ENCODE data around the gene PPP1CC.

Gene PPP1CC

GRCh38 chr12:110702081-110702480, 40.6 kb downstream of the PPP1CC start:
- H2AFZ ChIP-seq (ENCODE audit: low read length): no peak overlapping the region
- H3K27me3 ChIP-seq (ENCODE audit: control insufficient read depth in 3 of 3, insufficient read depth in 3 of 3, low read depth in 1 of 3, low read length in 3 of 3): no peaks in the 10 kb centered on the region

GRCh38 chr12:110699591-110700445, 42.9 kb downstream of the PPP1CC start:
- Histone ChIP-seq H2AFZ (ENCODE audit: low read length) (peak overlapping the region; percentile 72), H3K4ac (ENCODE audit: low read length) (no peak overlapping the region), H3K23ac (ENCODE audit: low read depth, low read length, poor library complexity) (peak overlapping the region; percentile 11), H3K27me3 (ENCODE audit: control insufficient read depth in 3 of 3, insufficient read depth in 3 of 3, low read depth in 1 of 3, low read length in 3 of 3) (peaks cover 0 to 6% (median 0%) of the 10 kb centered on the region in 3 experiments), H4K91ac (ENCODE audit: low read depth, low read length, poor library complexity) (no peak overlapping the region), H2BK5ac (ENCODE audit: low read length) (no peak overlapping the region), H3K79me1 (ENCODE audit: low read depth, low read length) (no peaks in the 10 kb centered on the region), H2BK120ac (ENCODE audit: low read depth, low read length) (no peak overlapping the region), H2BK12ac (ENCODE audit: low read length) (peak overlapping the region; percentile 12), H3K18ac (ENCODE audit: low read length) (peak overlapping the region; percentile 24), H3K4me1 (ENCODE audit: control insufficient read depth in 2 of 2, insufficient read depth in 1 of 2, low read depth in 1 of 2, low read length in 2 of 2) (no peaks in the 10 kb centered on the region), H3K14ac (ENCODE audit: low read length) (no peak overlapping the region), H4K8ac (ENCODE audit: low read depth, low read length) (peak overlapping the region; percentile 66), H3K4me2 (ENCODE audit: insufficient read depth, low read length, poor library complexity, severe bottlenecking) (no peak overlapping the region), H3K36me3 (replicated peaks in 1 of 2; ENCODE audit: control insufficient read depth in 2 of 2, insufficient read depth in 2 of 2, low read length in 2 of 2) (no peaks in the 10 kb centered on the region), H3K9ac (ENCODE audit: low read depth, low read length, poor library complexity) (no peak overlapping the region), H3K27ac (replicated peaks; ENCODE audit: low read length) (no peak overlapping the region), H3K4me3 (ENCODE audit: low read length in 2 of 2) (no peak overlapping the region), H2BK15ac (ENCODE audit: low read length) (peak overlapping the region; percentile 54), H2AK5ac (ENCODE audit: low read depth, low read length) (peak overlapping the region; percentile 6), H3K9me3 (replicated peaks in 1 of 2; ENCODE audit: control insufficient read depth in 2 of 2, insufficient read depth in 1 of 2, low read depth in 1 of 2, low read length in 2 of 2) (no peaks in the 10 kb centered on the region)
- WGBS, 2 donors (ENCODE audit: extremely low coverage in 2 of 2, insufficient read length in 2 of 2, insufficient replicate concordance in 1 of 2): no CpG with 5 or more reads among the region's 28 CpGs
- DNase-seq (ENCODE audit: low spot score): no peak

More at GRCh38 chr12:110702081-110702480, 40.6 kb downstream of the PPP1CC start:
- Histone ChIP-seq H3K36me3 (replicated peaks in 1 of 2; ENCODE audit: control insufficient read depth in 2 of 2, insufficient read depth in 2 of 2, low read length in 2 of 2) (no peaks in the 10 kb centered on the region), H3K23ac (ENCODE audit: low read depth, low read length, poor library complexity) (no peak overlapping the region), H3K4me2 (ENCODE audit: insufficient read depth, low read length, poor library complexity, severe bottlenecking) (no peak overlapping the region), H4K91ac (ENCODE audit: low read depth, low read length, poor library complexity) (no peak overlapping the region), H3K79me1 (ENCODE audit: low read depth, low read length) (no peaks in the 10 kb centered on the region), H2BK5ac (ENCODE audit: low read length) (no peak overlapping the region), H2AK5ac (ENCODE audit: low read depth, low read length) (no peak overlapping the region), H2BK12ac (ENCODE audit: low read length) (no peak overlapping the region), H3K4ac (ENCODE audit: low read length) (no peak overlapping the region), H2BK15ac (ENCODE audit: low read length) (no peak overlapping the region), H3K4me3 (ENCODE audit: low read length in 2 of 2) (no peak overlapping the region), H3K9ac (ENCODE audit: low read depth, low read length, poor library complexity) (no peak overlapping the region), H3K9me3 (replicated peaks in 1 of 2; ENCODE audit: control insufficient read depth in 2 of 2, insufficient read depth in 1 of 2, low read depth in 1 of 2, low read length in 2 of 2) (no peaks in the 10 kb centered on the region), H3K18ac (ENCODE audit: low read length) (no peak overlapping the region), H3K14ac (ENCODE audit: low read length) (no peak overlapping the region), H4K8ac (ENCODE audit: low read depth, low read length) (no peak overlapping the region), H2BK120ac (ENCODE audit: low read depth, low read length) (no peak overlapping the region), H3K4me1 (ENCODE audit: control insufficient read depth in 2 of 2, insufficient read depth in 1 of 2, low read depth in 1 of 2, low read length in 2 of 2) (no peaks in the 10 kb centered on the region), H3K27ac (replicated peaks; ENCODE audit: low read length) (no peak overlapping the region)
- DNase-seq (ENCODE audit: low spot score): no peak
- no CpG with 5 or more reads among the region's 5 CpGs for WGBS, 2 donors (ENCODE audit: extremely low coverage in 2 of 2, insufficient read length in 2 of 2, insufficient replicate concordance in 1 of 2)

DNA sequence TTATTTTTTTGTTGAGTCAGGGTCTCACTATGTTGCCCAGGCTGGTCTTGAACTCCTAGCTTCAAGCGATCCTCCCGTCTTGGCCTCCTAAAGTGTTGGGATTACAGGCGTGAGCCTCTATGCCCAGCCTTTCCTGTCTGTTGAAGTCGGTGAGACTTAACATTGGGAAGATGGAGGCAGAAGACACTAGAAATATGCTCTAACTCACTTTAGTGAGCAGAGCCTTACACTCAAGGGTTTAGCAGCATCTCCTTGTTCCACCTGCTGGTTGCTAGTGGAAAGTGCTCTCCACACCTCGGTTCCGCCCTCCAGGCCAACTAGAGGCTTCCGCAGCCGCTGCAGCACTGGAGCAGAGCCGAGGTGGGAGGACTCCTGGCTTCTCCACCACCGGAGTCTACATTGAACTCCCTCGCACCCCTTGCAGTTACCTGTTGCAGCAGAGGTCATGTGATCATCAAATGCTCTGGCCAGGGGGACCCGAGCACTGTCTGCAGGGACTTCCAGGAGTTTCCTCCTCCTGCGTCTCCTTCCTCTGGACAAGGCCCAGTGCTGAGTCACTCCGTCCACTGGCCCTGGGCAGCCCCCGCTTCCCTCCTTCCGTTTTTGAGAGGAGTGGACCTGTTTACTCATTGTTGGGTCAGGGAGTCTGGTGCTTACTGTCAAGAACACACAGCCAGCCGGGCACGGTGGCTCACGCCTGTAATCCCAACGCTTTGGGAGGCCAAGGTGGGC, 44.4 kb downstream of the PPP1CC start:
- no peak overlapping the region for H3K27ac ChIP-seq (replicated peaks; ENCODE audit: low read length)
- peak; percentile 49 for DNase-seq (ENCODE audit: low spot score)

DNA sequence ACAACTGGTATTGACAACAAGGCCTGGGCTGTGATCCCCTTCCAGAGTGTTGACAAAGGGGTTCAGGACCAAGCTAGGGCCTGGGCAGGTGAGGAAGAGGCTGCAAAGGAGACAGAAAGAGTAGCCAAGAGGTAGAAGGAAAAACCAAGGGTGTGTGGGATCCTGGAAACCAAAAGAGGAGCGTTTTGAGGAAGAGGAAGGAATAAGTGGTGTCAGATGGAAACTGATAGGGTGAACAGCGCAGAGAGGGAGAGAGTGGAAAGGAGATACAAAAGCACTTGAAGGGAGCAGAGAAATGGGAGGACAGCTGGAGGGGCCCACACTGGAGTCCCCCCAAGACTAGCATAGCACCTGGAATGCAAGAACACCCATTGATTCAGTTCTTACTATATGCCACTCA, 45.5 kb downstream of the PPP1CC start:
- no peak overlapping the region for H3K27ac ChIP-seq (replicated peaks; ENCODE audit: low read length)
- H3K14ac ChIP-seq (ENCODE audit: low read length): no peak overlapping the region
- H4K8ac ChIP-seq (ENCODE audit: low read depth, low read length): no peak overlapping the region
- no peak overlapping the region for H3K4ac ChIP-seq (ENCODE audit: low read length)
- no peak overlapping the region for H2BK120ac ChIP-seq (ENCODE audit: low read depth, low read length)
- no peak overlapping the region for H3K9ac ChIP-seq (ENCODE audit: low read depth, low read length, poor library complexity)
- no peaks in the 10 kb centered on the region for H3K4me1 ChIP-seq (ENCODE audit: control insufficient read depth in 2 of 2, insufficient read depth in 1 of 2, low read depth in 1 of 2, low read length in 2 of 2)
- H3K79me1 ChIP-seq (ENCODE audit: low read depth, low read length): no peaks in the 10 kb centered on the region
- H3K27me3 ChIP-seq (ENCODE audit: control insufficient read depth in 3 of 3, insufficient read depth in 3 of 3, low read depth in 1 of 3, low read length in 3 of 3): peaks cover 0 to 8% (median 0%) of the 10 kb centered on the region in 3 experiments
- no peak for DNase-seq (ENCODE audit: low spot score)
- H3K18ac ChIP-seq (ENCODE audit: low read length): no peak overlapping the region
- no CpG with 5 or more reads among the region's 2 CpGs for WGBS, 2 donors (ENCODE audit: extremely low coverage in 2 of 2, insufficient read length in 2 of 2, insufficient replicate concordance in 1 of 2)
- H4K91ac ChIP-seq (ENCODE audit: low read depth, low read length, poor library complexity): no peak overlapping the region
- H2AFZ ChIP-seq (ENCODE audit: low read length): no peak overlapping the region
- H3K4me2 ChIP-seq (ENCODE audit: insufficient read depth, low read length, poor library complexity, severe bottlenecking): no peak overlapping the region
- no peak overlapping the region for H2AK5ac ChIP-seq (ENCODE audit: low read depth, low read length)
- H2BK15ac ChIP-seq (ENCODE audit: low read length): no peak overlapping the region
- no peak overlapping the region for H3K23ac ChIP-seq (ENCODE audit: low read depth, low read length, poor library complexity)
- no peak overlapping the region for H3K4me3 ChIP-seq (ENCODE audit: low read length in 2 of 2)
- H2BK12ac ChIP-seq (ENCODE audit: low read length): no peak overlapping the region
- no peaks in the 10 kb centered on the region for H3K36me3 ChIP-seq (replicated peaks in 1 of 2; ENCODE audit: control insufficient read depth in 2 of 2, insufficient read depth in 2 of 2, low read length in 2 of 2)
- H3K9me3 ChIP-seq (replicated peaks in 1 of 2; ENCODE audit: control insufficient read depth in 2 of 2, insufficient read depth in 1 of 2, low read depth in 1 of 2, low read length in 2 of 2): no peaks in the 10 kb centered on the region
- no peak overlapping the region for H2BK5ac ChIP-seq (ENCODE audit: low read length)

More for the DNA sequence above, 44.4 kb downstream of the PPP1CC start:
- H3K27me3 ChIP-seq (ENCODE audit: control insufficient read depth in 3 of 3, insufficient read depth in 3 of 3, low read depth in 1 of 3, low read length in 3 of 3): peaks cover 0 to 6% (median 0%) of the 10 kb centered on the region in 3 experiments
- H3K4me3 ChIP-seq (ENCODE audit: low read length in 2 of 2): no peak overlapping the region
- no CpG with 5 or more reads among the region's 20 CpGs for WGBS, 2 donors (ENCODE audit: extremely low coverage in 2 of 2, insufficient read length in 2 of 2, insufficient replicate concordance in 1 of 2)
- H3K4me2 ChIP-seq (ENCODE audit: insufficient read depth, low read length, poor library complexity, severe bottlenecking): no peak overlapping the region
- no peak overlapping the region for H4K91ac ChIP-seq (ENCODE audit: low read depth, low read length, poor library complexity)
- H3K36me3 ChIP-seq (replicated peaks in 1 of 2; ENCODE audit: control insufficient read depth in 2 of 2, insufficient read depth in 2 of 2, low read length in 2 of 2): no peaks in the 10 kb centered on the region
- H2AFZ ChIP-seq (ENCODE audit: low read length): peak overlapping the region; percentile 37
- no peak overlapping the region for H3K18ac ChIP-seq (ENCODE audit: low read length)
- H3K4me1 ChIP-seq (ENCODE audit: control insufficient read depth in 2 of 2, insufficient read depth in 1 of 2, low read depth in 1 of 2, low read length in 2 of 2): no peaks in the 10 kb centered on the region
- H2BK15ac ChIP-seq (ENCODE audit: low read length): no peak overlapping the region
- H3K4ac ChIP-seq (ENCODE audit: low read length): no peak overlapping the region
- no peak overlapping the region for H4K8ac ChIP-seq (ENCODE audit: low read depth, low read length)
- H3K23ac ChIP-seq (ENCODE audit: low read depth, low read length, poor library complexity): no peak overlapping the region
- H2BK12ac ChIP-seq (ENCODE audit: low read length): no peak overlapping the region
- no peaks in the 10 kb centered on the region for H3K79me1 ChIP-seq (ENCODE audit: low read depth, low read length)
- no peak overlapping the region for H2BK5ac ChIP-seq (ENCODE audit: low read length)
- no peak overlapping the region for H2AK5ac ChIP-seq (ENCODE audit: low read depth, low read length)
- H2BK120ac ChIP-seq (ENCODE audit: low read depth, low read length): no peak overlapping the region
- no peaks in the 10 kb centered on the region for H3K9me3 ChIP-seq (replicated peaks in 1 of 2; ENCODE audit: control insufficient read depth in 2 of 2, insufficient read depth in 1 of 2, low read depth in 1 of 2, low read length in 2 of 2)
- no peak overlapping the region for H3K9ac ChIP-seq (ENCODE audit: low read depth, low read length, poor library complexity)
- H3K14ac ChIP-seq (ENCODE audit: low read length): no peak overlapping the region
